WTC11 (cell line): ENCODE measurements around the gene MAPK8IP2. TPM values are rescaled to one million over a fixed set of nuclear protein-coding genes. Genes with fewer than 3 reads are reported as not detected.

Source experiments
- ARID4B ChIP-seq: sonication (generic); formaldehyde crosslinking; IDR thresholded peaks from 2 replicates; pipeline ENCODE4 v1.8.0; 2023; ENCODE audit warnings: missing genetic modification reagents, mild to moderate bottlenecking, borderline replicate concordance
- ATF3 ChIP-seq: sonication (generic); formaldehyde crosslinking; conservative IDR thresholded peaks from 2 replicates; pipeline ENCODE4 v1.8.1; 2022; ENCODE audit warnings: mild to moderate bottlenecking, missing genetic modification reagents
- ESRRA ChIP-seq: sonication (generic); formaldehyde crosslinking; IDR thresholded peaks from 2 replicates; pipeline ENCODE4 v1.8.1; 2022; ENCODE audit warnings: mild to moderate bottlenecking, missing genetic modification reagents, borderline replicate concordance
- JUN ChIP-seq: sonication (generic); formaldehyde crosslinking; IDR thresholded peaks from 2 replicates; pipeline ENCODE4 v1.8.0; 2023; ENCODE audit warnings: mild to moderate bottlenecking, missing genetic modification reagents
- MAX ChIP-seq: sonication (generic); formaldehyde crosslinking; IDR thresholded peaks from 2 replicates; pipeline ENCODE4 v1.8.0; 2022; ENCODE audit warnings: mild to moderate bottlenecking, missing genetic modification reagents
- MXD4 ChIP-seq: fragments of 250-450 bp; sonication (Bioruptor Pico); IDR thresholded peaks from 2 replicates; pipeline ENCODE4 v1.8.0; 2021; ENCODE audit warnings: mild to moderate bottlenecking, moderate library complexity, borderline replicate concordance
- OVOL2 ChIP-seq: fragments of 250-450 bp; sonication (Bioruptor Pico); IDR thresholded peaks from 2 replicates; pipeline ENCODE4 v1.9.0; 2021; ENCODE audit warnings: mild to moderate bottlenecking, borderline replicate concordance
- PRRX2 ChIP-seq: fragments of 250-450 bp; sonication (Bioruptor Pico); IDR thresholded peaks from 2 replicates; pipeline ENCODE4 v1.8.0; 2021; ENCODE audit warnings: mild to moderate bottlenecking
- SMAD3 ChIP-seq: sonication (generic); formaldehyde crosslinking; IDR thresholded peaks from 2 replicates; pipeline ENCODE4 v1.8.0; 2022; ENCODE audit warnings: missing genetic modification reagents, mild to moderate bottlenecking, borderline replicate concordance
- SOX15 ChIP-seq: fragments of 250-450 bp; sonication (Bioruptor Pico); IDR thresholded peaks from 2 replicates; pipeline ENCODE4 v1.9.0; 2021; ENCODE audit warnings: mild to moderate bottlenecking
- SP1 ChIP-seq: sonication (generic); formaldehyde crosslinking; conservative IDR thresholded peaks from 2 replicates; pipeline ENCODE4 v1.8.1; 2022; ENCODE audit warnings: missing genetic modification reagents
- TCF7 ChIP-seq: sonication (generic); formaldehyde crosslinking; IDR thresholded peaks from 2 replicates; pipeline ENCODE4 v1.8.0; 2022; ENCODE audit warnings: mild to moderate bottlenecking, low read depth, missing genetic modification reagents, moderate library complexity
- ZNF423 ChIP-seq: fragments of 250-450 bp; sonication (Bioruptor Pico); IDR thresholded peaks from 2 replicates; pipeline ENCODE4 v2.1.2; 2022; ENCODE audit warnings: mild to moderate bottlenecking, moderate library complexity
- ZNF425 ChIP-seq: fragments of 250-450 bp; sonication (Bioruptor Pico); conservative IDR thresholded peaks from 2 replicates; pipeline ENCODE4 v1.9.0; 2021; ENCODE audit warnings: mild to moderate bottlenecking
- total RNA-seq: library from RNA; stranded (reverse); gene quantifications from 3 replicates; pipeline ENCODE4 v1.2.3, GENCODE V29; 2021
- TF ChIP-seq, protein P1 (sequence below): fragments of 200-600 bp; IDR thresholded peaks from 2 replicates; pipeline ENCODE4 v1.8.0; 2022; ENCODE audit warnings: antibody characterized with exemption
- TF ChIP-seq, protein P2 (sequence below): fragments of 250-450 bp; sonication (Bioruptor Pico); IDR thresholded peaks from 2 replicates; pipeline ENCODE4 v1.8.0; 2021; ENCODE audit warnings: mild to moderate bottlenecking
- TF ChIP-seq, protein P3 (sequence below): fragments of 250-450 bp; sonication (Bioruptor Pico); IDR thresholded peaks from 2 replicates; pipeline ENCODE4 v1.9.0; 2021; ENCODE audit warnings: moderate library complexity, mild to moderate bottlenecking, inconsistent platforms, borderline replicate concordance
- TF ChIP-seq, protein P4 (sequence below): sonication (generic); formaldehyde crosslinking; IDR thresholded peaks from 2 replicates; pipeline ENCODE4 v1.8.0; 2022; ENCODE audit warnings: missing genetic modification reagents
- TF ChIP-seq, protein P5 (sequence below): sonication (generic); formaldehyde crosslinking; IDR thresholded peaks from 2 replicates; pipeline ENCODE4 v1.8.1; 2023; ENCODE audit warnings: mild to moderate bottlenecking, moderate library complexity, missing genetic modification reagents

The MAPK8IP2 gene
- total RNA-seq, 1 experiment from 2014 or later = 4.9 TPM

GRCh38 chr22:50562523-50563412, 37.8 kb upstream of the MAPK8IP2 start, which contains the start of gene SYCE3 (continued):
- TF ChIP-seq, protein P1, sequence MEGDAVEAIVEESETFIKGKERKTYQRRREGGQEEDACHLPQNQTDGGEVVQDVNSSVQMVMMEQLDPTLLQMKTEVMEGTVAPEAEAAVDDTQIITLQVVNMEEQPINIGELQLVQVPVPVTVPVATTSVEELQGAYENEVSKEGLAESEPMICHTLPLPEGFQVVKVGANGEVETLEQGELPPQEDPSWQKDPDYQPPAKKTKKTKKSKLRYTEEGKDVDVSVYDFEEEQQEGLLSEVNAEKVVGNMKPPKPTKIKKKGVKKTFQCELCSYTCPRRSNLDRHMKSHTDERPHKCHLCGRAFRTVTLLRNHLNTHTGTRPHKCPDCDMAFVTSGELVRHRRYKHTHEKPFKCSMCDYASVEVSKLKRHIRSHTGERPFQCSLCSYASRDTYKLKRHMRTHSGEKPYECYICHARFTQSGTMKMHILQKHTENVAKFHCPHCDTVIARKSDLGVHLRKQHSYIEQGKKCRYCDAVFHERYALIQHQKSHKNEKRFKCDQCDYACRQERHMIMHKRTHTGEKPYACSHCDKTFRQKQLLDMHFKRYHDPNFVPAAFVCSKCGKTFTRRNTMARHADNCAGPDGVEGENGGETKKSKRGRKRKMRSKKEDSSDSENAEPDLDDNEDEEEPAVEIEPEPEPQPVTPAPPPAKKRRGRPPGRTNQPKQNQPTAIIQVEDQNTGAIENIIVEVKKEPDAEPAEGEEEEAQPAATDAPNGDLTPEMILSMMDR = peak; percentile 93
- TF ChIP-seq SOX15 (CRISPR knock-in tag) (no peak), ATF3 (CRISPR knock-in tag) (no peak), MAX (CRISPR knock-in tag) (peak; percentile 53; the same call in 1 of the 2 replicates), MXD4 (no peak), ZNF425 (no peak), SMAD3 (CRISPR knock-in tag) (no peak), ARID4B (CRISPR knock-in tag) (no peak), PRRX2 (CRISPR knock-in tag) (no peak), SP1 (CRISPR knock-in tag) (peak; percentile 98), OVOL2 (CRISPR knock-in tag) (no peak), TCF7 (CRISPR knock-in tag) (no peak), ZNF423 (CRISPR knock-in tag) (no peak), JUN (CRISPR knock-in tag) (no peak), ESRRA (CRISPR knock-in tag) (no peak)
- TF ChIP-seq, protein P2, sequence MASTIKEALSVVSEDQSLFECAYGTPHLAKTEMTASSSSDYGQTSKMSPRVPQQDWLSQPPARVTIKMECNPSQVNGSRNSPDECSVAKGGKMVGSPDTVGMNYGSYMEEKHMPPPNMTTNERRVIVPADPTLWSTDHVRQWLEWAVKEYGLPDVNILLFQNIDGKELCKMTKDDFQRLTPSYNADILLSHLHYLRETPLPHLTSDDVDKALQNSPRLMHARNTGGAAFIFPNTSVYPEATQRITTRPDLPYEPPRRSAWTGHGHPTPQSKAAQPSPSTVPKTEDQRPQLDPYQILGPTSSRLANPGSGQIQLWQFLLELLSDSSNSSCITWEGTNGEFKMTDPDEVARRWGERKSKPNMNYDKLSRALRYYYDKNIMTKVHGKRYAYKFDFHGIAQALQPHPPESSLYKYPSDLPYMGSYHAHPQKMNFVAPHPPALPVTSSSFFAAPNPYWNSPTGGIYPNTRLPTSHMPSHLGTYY (CRISPR knock-in tag) = no peak
- TF ChIP-seq, protein P3, sequence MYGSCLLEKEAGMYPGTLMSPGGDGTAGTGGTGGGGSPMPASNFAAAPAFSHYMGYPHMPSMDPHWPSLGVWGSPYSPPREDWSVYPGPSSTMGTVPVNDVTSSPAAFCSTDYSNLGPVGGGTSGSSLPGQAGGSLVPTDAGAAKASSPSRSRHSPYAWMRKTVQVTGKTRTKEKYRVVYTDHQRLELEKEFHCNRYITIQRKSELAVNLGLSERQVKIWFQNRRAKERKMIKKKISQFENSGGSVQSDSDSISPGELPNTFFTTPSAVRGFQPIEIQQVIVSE (CRISPR knock-in tag) = no peak
- TF ChIP-seq, protein P4, sequence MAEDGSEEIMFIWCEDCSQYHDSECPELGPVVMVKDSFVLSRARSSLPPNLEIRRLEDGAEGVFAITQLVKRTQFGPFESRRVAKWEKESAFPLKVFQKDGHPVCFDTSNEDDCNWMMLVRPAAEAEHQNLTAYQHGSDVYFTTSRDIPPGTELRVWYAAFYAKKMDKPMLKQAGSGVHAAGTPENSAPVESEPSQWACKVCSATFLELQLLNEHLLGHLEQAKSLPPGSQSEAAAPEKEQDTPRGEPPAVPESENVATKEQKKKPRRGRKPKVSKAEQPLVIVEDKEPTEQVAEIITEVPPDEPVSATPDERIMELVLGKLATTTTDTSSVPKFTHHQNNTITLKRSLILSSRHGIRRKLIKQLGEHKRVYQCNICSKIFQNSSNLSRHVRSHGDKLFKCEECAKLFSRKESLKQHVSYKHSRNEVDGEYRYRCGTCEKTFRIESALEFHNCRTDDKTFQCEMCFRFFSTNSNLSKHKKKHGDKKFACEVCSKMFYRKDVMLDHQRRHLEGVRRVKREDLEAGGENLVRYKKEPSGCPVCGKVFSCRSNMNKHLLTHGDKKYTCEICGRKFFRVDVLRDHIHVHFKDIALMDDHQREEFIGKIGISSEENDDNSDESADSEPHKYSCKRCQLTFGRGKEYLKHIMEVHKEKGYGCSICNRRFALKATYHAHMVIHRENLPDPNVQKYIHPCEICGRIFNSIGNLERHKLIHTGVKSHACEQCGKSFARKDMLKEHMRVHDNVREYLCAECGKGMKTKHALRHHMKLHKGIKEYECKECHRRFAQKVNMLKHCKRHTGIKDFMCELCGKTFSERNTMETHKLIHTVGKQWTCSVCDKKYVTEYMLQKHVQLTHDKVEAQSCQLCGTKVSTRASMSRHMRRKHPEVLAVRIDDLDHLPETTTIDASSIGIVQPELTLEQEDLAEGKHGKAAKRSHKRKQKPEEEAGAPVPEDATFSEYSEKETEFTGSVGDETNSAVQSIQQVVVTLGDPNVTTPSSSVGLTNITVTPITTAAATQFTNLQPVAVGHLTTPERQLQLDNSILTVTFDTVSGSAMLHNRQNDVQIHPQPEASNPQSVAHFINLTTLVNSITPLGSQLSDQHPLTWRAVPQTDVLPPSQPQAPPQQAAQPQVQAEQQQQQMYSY (CRISPR knock-in tag) = no peak
- TF ChIP-seq, protein P5, sequence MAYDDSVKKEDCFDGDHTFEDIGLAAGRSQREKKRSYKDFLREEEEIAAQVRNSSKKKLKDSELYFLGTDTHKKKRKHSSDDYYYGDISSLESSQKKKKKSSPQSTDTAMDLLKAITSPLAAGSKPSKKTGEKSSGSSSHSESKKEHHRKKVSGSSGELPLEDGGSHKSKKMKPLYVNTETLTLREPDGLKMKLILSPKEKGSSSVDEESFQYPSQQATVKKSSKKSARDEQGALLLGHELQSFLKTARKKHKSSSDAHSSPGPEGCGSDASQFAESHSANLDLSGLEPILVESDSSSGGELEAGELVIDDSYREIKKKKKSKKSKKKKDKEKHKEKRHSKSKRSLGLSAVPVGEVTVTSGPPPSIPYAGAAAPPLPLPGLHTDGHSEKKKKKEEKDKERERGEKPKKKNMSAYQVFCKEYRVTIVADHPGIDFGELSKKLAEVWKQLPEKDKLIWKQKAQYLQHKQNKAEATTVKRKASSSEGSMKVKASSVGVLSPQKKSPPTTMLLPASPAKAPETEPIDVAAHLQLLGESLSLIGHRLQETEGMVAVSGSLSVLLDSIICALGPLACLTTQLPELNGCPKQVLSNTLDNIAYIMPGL (CRISPR knock-in tag) = peak; percentile 58
